Right lobe of liver (tissue), 6 donors: Measurements from ENCODE around the gene COX15. TPM values are rescaled to one million over a fixed set of nuclear protein-coding genes. Genes with fewer than 3 reads are reported as not detected.

Experiments
- ATAC-seq, 4 donors: fragments of 200-7000 bp; cut with Tn5 transposase; one replicate each; pipeline ENCODE4 v1.9.1; 2020; ENCODE audit warnings: mild to moderate bottlenecking in 4 of 4, moderate library complexity in 4 of 4
- DNase-seq, 3 donors: peaks; one replicate each; pipeline ENCODE4 v3.0.0-alpha.2; 2020
- H3K27ac ChIP-seq, 3 donors: fragments of 200-600 bp; one replicate each; pipeline ENCODE4 v1.8.0; 2022
- H3K27me3 ChIP-seq, 2 donors: fragments of 200-600 bp; one replicate each; pipeline ENCODE4 v1.8.0; 2022
- H3K36me3 ChIP-seq, 4 donors: fragments of 200-600 bp; sonication (generic) in 1 of 4; one replicate each; pipeline versions ENCODE4 v1.5.1 to v1.8.0; 2017 to 2022; ENCODE audit warnings: control low read depth in 1 of 4
- H3K4me1 ChIP-seq, 4 donors: fragments of 200-600 bp; sonication (generic) in 1 of 4; one replicate each; pipeline versions ENCODE4 v1.5.1 to v1.8.0; 2017 to 2022; ENCODE audit warnings: control low read depth in 1 of 4
- H3K4me3 ChIP-seq, 3 donors: fragments of 200-600 bp; one replicate each; pipeline ENCODE4 v1.8.0; 2022
- H3K9me3 ChIP-seq, 4 donors: fragments of 200-600 bp; sonication (generic) in 1 of 4; one replicate each; pipeline versions ENCODE4 v1.5.1 to v1.8.0; 2017 to 2022; ENCODE audit warnings: control low read depth in 1 of 4
- POLR2A ChIP-seq: fragments of 450-650 bp; IDR thresholded peaks from one replicate; pipeline ENCODE4 v1.6.1; 2017; ENCODE audit warnings: antibody characterized with exemption, mild to moderate bottlenecking
- WGBS: methylation state at CpG from one replicate; pipeline ENCODE4 v1.1.6; 2018; ENCODE audit warnings: low coverage, low lambda C conversion rate; ENCODE audit not compliant: insufficient coverage; ENCODE audit errors: missing lambda C conversion rate; 5-methylcytosine and 5-hydroxymethylcytosine counted together
- intact Hi-C, 2 donors: fragments of 100-400 bp; cut with DNase I; formaldehyde crosslinking; loops; one replicate each; pipeline versions ENCODE4 v1.11.2 to v1.14.1; 2022
- total RNA-seq, 6 experiments: library from RNA; depleted of rRNA in 2 of 6; stranded (reverse); fragments of >200 nt in 2 of 6; fragmentation: NEBNext Ultra II Directional in 3 of 6; extraction: Animal tissue kit (Norgen Biotek cat#: 25700) in 3 of 6; gene quantifications; one replicate each; pipeline versions ENCODE4 v1.1.0 to v1.2.4, GENCODE V29; 2016 to 2023
- TF ChIP-seq, protein P1 (sequence below), 4 donors: fragments of 200-600 bp in 3 of 4; fragments of 450-650 bp in 1 of 4; IDR thresholded peaks; one replicate each; pipeline versions ENCODE4 v1.5.1 to v1.8.0; 2016 to 2022; ENCODE audit warnings: antibody characterized with exemption in 4 of 4, mild to moderate bottlenecking in 2 of 4
- donor health status: DM: no; HTN: yes; CAD: no.
- donor health status: DM: no; HTN: no; CAD: no.
- donor health status: DM: no; HTN: no; CAD: no.
- donor health status: DM: no; HTN: yes; CAD: no.
- donor health status: DM: no; HTN: yes; CAD: no.

The COX15 gene
- total RNA-seq, 6 experiments from 2014 or later: 22.4 to 29.0 (median 23.4) TPM

DNA sequence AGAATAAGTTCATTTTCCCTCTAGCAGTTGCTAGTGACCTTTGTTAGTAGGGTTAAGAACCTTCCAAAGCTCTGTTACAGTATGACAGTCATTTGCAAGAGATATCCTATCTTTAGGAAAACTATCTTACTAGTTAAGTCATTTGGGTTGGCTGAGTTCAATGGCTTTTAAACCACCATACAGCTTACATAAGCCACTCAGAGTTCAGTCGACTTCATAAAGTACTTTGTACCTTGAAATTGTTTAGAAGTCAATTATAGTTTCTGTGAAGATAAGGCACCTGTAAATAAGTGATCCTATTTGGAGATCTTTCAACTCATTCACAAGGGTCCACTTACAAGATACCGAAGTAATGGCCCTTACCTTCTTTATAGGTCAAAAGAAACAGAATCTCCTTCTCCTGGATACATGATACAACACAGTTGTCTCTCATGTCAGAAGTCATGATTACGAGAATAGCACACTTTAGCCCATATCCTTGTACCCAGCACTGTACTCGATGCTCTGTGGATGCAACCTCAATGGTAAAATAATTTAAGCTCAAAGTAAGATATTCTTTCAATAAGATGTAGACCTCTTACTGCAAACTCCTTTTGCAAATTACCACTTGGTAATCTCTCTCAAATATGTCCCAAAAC is 38.6 kb upstream of the COX15 start:
- no peaks in the 10 kb centered on the region for H3K27me3 ChIP-seq
- no peak for DNase-seq
- H3K27ac ChIP-seq: peak overlapping the region in 2 of 3 donors; percentile 55 to 57
- no peaks in the 10 kb centered on the region for H3K36me3 ChIP-seq
- H3K4me1 ChIP-seq: peaks cover 0 to 17% (median 7%) of the 10 kb centered on the region in 4 donors
- intact Hi-C loops: no loop called here
- ATAC-seq: peak; percentile 71 to 83 (median 77)
- H3K9me3 ChIP-seq: no peaks in the 10 kb centered on the region
- WGBS: 31% methylated on average over 4 of the region's 4 CpGs
- TF ChIP-seq, protein P1, sequence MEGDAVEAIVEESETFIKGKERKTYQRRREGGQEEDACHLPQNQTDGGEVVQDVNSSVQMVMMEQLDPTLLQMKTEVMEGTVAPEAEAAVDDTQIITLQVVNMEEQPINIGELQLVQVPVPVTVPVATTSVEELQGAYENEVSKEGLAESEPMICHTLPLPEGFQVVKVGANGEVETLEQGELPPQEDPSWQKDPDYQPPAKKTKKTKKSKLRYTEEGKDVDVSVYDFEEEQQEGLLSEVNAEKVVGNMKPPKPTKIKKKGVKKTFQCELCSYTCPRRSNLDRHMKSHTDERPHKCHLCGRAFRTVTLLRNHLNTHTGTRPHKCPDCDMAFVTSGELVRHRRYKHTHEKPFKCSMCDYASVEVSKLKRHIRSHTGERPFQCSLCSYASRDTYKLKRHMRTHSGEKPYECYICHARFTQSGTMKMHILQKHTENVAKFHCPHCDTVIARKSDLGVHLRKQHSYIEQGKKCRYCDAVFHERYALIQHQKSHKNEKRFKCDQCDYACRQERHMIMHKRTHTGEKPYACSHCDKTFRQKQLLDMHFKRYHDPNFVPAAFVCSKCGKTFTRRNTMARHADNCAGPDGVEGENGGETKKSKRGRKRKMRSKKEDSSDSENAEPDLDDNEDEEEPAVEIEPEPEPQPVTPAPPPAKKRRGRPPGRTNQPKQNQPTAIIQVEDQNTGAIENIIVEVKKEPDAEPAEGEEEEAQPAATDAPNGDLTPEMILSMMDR (IDR thresholded peaks at IDR 0.05): no peak
- no peak for TF ChIP-seq POLR2A
- H3K4me3 ChIP-seq: no peak overlapping the region

- no peak for TF ChIP-seq POLR2A
- TF ChIP-seq, protein P1 (IDR thresholded peaks at IDR 0.05): no peak
- intact Hi-C loops: no loop called here
Observed at GRCh38 chr10:99769706-99770105, 37.8 kb upstream of the COX15 start.

GRCh38 chr10:99768556-99768955 is 36.6 kb upstream of the COX15 start:
- no peak for DNase-seq
- 95% methylated on average over 2 of the region's 2 CpGs for WGBS

More at GRCh38 chr10:99769706-99770105, 37.8 kb upstream of the COX15 start:
- Histone ChIP-seq H3K27me3 (no peaks in the 10 kb centered on the region), H3K4me1 (peaks cover 0 to 17% (median 7%) of the 10 kb centered on the region in 4 donors), H3K27ac (peak overlapping the region in 1 of 3 donors; percentile 57), H3K9me3 (no peaks in the 10 kb centered on the region), H3K4me3 (no peak overlapping the region), H3K36me3 (no peaks in the 10 kb centered on the region)
- no peak for ATAC-seq
- 73% methylated on average over 5 of the region's 5 CpGs for WGBS
- no peak for DNase-seq

DNA sequence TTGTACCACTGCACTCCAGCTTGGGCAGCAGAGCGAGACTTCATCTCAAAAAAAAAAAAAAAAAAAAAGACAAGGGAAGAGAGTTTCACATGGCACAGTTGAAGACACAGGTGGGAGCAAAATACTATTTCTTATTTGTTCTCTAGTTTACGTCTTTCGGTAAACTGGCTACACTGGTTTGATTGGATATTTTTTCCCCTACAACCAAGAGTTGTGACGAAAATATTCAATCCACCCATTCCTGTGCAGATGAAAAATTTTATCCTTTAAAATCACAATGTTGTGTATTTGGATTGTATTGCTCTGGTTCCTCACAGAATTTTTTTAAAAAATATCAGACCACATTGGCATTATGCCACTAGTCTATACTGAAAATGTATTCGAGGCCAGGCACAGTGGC is 36.0 kb upstream of the COX15 start:
- TF ChIP-seq, protein P1 (IDR thresholded peaks at IDR 0.05): no peak
- H3K27me3 ChIP-seq: no peaks in the 10 kb centered on the region
- H3K27ac ChIP-seq: no peak overlapping the region
- 57% methylated on average over 5 of the region's 5 CpGs for WGBS
- H3K4me1 ChIP-seq: peaks cover 0 to 17% (median 7%) of the 10 kb centered on the region in 4 donors
- no peak for DNase-seq
- no peak overlapping the region for H3K4me3 ChIP-seq
- H3K9me3 ChIP-seq: no peaks in the 10 kb centered on the region
- no peak for ATAC-seq
- no peaks in the 10 kb centered on the region for H3K36me3 ChIP-seq
- intact Hi-C loops: no loop called here

More at GRCh38 chr10:99768556-99768955, 36.6 kb upstream of the COX15 start:
- Histone ChIP-seq H3K36me3 (no peaks in the 10 kb centered on the region), H3K27me3 (no peaks in the 10 kb centered on the region), H3K4me3 (no peak overlapping the region), H3K9me3 (no peaks in the 10 kb centered on the region), H3K27ac (no peak overlapping the region), H3K4me1 (peaks cover 0 to 17% (median 7%) of the 10 kb centered on the region in 4 donors)
- TF ChIP-seq POLR2A: no peak
- TF ChIP-seq, protein P1 (IDR thresholded peaks at IDR 0.05): no peak
- intact Hi-C loops: no loop called here
- ATAC-seq: no peak
